ENCODE results near the gene DUSP1. TPM values are rescaled to one million over a fixed set of nuclear protein-coding genes. Genes with fewer than 3 reads are reported as not detected.
"Not testable (repeated sequence)": the region's sequence is repeated elsewhere in the genome, so short reads cannot be mapped to it uniquely, and the experiment has no call there.

The DUSP1 gene
- total RNA-seq, 5 donors from 2014 or later (not counting 1 experiment from before 2014, with no cell fraction given), result 22.6 to 1,564 (median 28.9) TPM

DNA sequence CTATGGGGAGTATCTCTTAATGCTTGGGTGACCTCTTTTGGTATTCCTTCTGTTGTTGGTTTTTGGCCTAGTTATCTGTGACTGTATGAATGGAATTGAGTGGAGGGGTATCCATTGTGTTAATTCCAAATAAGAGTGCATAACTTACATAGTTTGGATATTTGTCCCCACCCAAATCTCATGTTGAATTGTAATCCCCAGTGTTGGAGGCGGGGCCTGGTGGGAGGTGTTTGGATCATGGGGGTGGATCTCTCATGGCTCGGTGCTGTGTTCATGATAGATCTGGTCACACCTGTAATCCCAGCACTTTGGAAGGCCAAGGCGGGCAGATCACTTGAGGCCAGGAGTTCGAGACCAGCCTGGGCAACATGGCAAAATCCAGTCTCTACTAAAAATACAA lies 13.2 kb upstream of the DUSP1 start:
- H3K27ac Mint-ChIP-seq; H3K4me1 Mint-ChIP-seq; H3K4me1 ChIP-seq (ENCODE audit: control insufficient read depth in 1 of 2, extremely low read depth in 1 of 2, insufficient read depth in 2 of 2, low read length in 2 of 2); H3K9me3 ChIP-seq; H3K36me3 ChIP-seq (ENCODE audit: control insufficient read depth in 2 of 2, extremely low read depth in 1 of 2, insufficient read depth in 1 of 2, low read length in 1 of 2); DNase-seq; H3K4me3 ChIP-seq (ENCODE audit: control insufficient read depth in 1 of 2, extremely low read depth in 1 of 2, low read length in 1 of 2); H3K27me3 ChIP-seq (replicated peaks in 1 of 2; ENCODE audit: control insufficient read depth in 2 of 2, extremely low read depth in 1 of 2, insufficient read depth in 2 of 2, low read length in 1 of 2); H3K27me3 Mint-ChIP-seq; H3K9me3 Mint-ChIP-seq; H3K27ac ChIP-seq (ENCODE audit: low read length); H3K4me3 Mint-ChIP-seq; ATAC-seq (replicated peaks in 1 of 4); H3K36me3 Mint-ChIP-seq: not testable (repeated sequence)
- WGBS (ENCODE audit: insufficient coverage), result no CpG with 5 or more reads among the region's 4 CpGs
- POLR2A ChIA-PET, result interaction anchor here in 1 of 2 donors (1.1 to 2.1 kb wide), 2 partner anchors 13 to 19 kb away, joined by 3 to 10 read pairs; partner anchors contain the start of gene DUSP1
- CTCF ChIA-PET, result interaction anchor here in 1 of 2 donors (0.8 to 2.5 kb wide), 2 partner anchors 24 to 107 kb away, joined by 3 to 5 read pairs; no protein-coding TSS in a partner anchor

GRCh38 chr5:172783319-172783718 lies 12.3 kb upstream of the DUSP1 start:
- not testable (repeated sequence) for H3K36me3 ChIP-seq (ENCODE audit: control insufficient read depth in 2 of 2, extremely low read depth in 1 of 2, insufficient read depth in 1 of 2, low read length in 1 of 2); H3K4me1 ChIP-seq (ENCODE audit: control insufficient read depth in 1 of 2, extremely low read depth in 1 of 2, insufficient read depth in 2 of 2, low read length in 2 of 2); H3K9me3 Mint-ChIP-seq; DNase-seq; H3K27me3 Mint-ChIP-seq; ATAC-seq (replicated peaks in 1 of 4); H3K4me1 Mint-ChIP-seq; H3K27ac ChIP-seq (ENCODE audit: low read length); H3K27me3 ChIP-seq (replicated peaks in 1 of 2; ENCODE audit: control insufficient read depth in 2 of 2, extremely low read depth in 1 of 2, insufficient read depth in 2 of 2, low read length in 1 of 2); H3K36me3 Mint-ChIP-seq; H3K27ac Mint-ChIP-seq; H3K4me3 ChIP-seq (ENCODE audit: control insufficient read depth in 1 of 2, extremely low read depth in 1 of 2, low read length in 1 of 2); H3K4me3 Mint-ChIP-seq; H3K9me3 ChIP-seq
- ChIA-PET CTCF (interaction anchor here in 1 of 2 donors (0.8 to 2.5 kb wide), 2 partner anchors 24 to 108 kb away, joined by 3 to 5 read pairs; no protein-coding TSS in a partner anchor), POLR2A (interaction anchor here (0.5 to 2.1 kb wide), 4 partner anchors 12 to 147 kb away, joined by 4 to 10 read pairs (median 6); partner anchors contain the start of gene DUSP1 (in 1 of the 2))
- WGBS (ENCODE audit: insufficient coverage), result no CpG with 5 or more reads among the region's 5 CpGs

DNA sequence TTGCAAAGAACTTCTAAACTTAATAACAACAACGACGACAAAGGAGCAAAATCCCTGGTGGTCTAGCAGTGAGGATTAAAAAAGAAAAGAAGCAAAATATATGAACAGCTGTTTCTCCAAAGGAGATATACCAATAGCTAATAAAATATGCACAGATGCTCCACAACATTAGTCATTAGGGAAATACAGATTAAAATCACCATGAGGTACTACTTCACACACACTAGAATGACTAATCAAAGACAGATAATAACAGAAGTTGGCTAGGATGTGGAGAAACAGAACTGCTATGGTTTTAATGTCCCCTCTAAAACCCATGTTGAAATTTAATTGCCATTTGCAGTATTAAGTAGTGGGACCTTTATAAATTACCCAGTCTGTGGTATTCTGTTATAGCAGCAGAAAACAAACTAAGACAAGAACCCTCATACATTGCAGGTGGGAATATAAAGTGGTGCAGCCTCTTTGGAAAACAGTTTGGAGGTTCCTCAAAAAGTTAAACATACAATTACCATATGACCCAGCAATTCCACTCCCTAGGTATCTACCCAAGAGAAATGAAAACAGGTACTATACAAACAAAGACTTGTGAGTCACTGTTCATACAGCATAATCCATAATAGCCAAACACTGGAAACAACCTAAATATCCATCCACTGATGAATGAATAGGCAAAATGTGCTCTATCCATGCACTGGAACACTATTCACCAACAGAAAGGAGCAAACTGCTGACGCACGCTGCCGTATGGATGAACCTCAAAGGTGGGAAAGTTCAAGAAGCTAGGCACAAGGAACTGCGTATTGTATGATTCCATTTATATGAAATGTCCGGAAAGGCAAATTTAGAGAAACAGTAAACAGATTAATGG lies 11.4 kb upstream of the DUSP1 start:
- CTCF ChIA-PET, result interaction anchor here in 1 of 2 donors (2.5 kb wide), 1 partner anchor 23 kb away, joined by 5 read pairs; no protein-coding TSS in a partner anchor
- Mint-ChIP-seq H3K9me3 (no peaks in the 10 kb centered on the region), H3K27me3 (no peaks in the 10 kb centered on the region), H3K4me3 (no peak overlapping the region), H3K4me1 (peaks cover 11 to 14% (median 14%) of the 10 kb centered on the region in 3 donors), H3K27ac (no peak overlapping the region), H3K36me3 (no peaks in the 10 kb centered on the region)
- POLR2A ChIA-PET, result interaction anchor here in 1 of 2 donors (0.5 to 1.0 kb wide), 2 partner anchors 10 to 148 kb away, joined by 3 to 8 read pairs; no protein-coding TSS in a partner anchor
- H3K9me3 ChIP-seq, result no peaks in the 10 kb centered on the region
- DNase-seq (no peak), ATAC-seq (replicated peaks in 1 of 4) (no peak)
- H3K27me3 ChIP-seq (replicated peaks in 1 of 2; ENCODE audit: control insufficient read depth in 2 of 2, extremely low read depth in 1 of 2, insufficient read depth in 2 of 2, low read length in 1 of 2), result no peaks in the 10 kb centered on the region
- H3K4me3 ChIP-seq (ENCODE audit: control insufficient read depth in 1 of 2, extremely low read depth in 1 of 2, low read length in 1 of 2), result no peak overlapping the region
- WGBS (ENCODE audit: insufficient coverage), result 97% methylated on average over 5 of the region's 7 CpGs
- H3K36me3 ChIP-seq (ENCODE audit: control insufficient read depth in 2 of 2, extremely low read depth in 1 of 2, insufficient read depth in 1 of 2, low read length in 1 of 2), result no peaks in the 10 kb centered on the region
- peaks cover 4 to 10% of the 10 kb centered on the region in 2 experiments for H3K4me1 ChIP-seq (ENCODE audit: control insufficient read depth in 1 of 2, extremely low read depth in 1 of 2, insufficient read depth in 2 of 2, low read length in 2 of 2)
- no peak overlapping the region for H3K27ac ChIP-seq (ENCODE audit: low read length)

DNA sequence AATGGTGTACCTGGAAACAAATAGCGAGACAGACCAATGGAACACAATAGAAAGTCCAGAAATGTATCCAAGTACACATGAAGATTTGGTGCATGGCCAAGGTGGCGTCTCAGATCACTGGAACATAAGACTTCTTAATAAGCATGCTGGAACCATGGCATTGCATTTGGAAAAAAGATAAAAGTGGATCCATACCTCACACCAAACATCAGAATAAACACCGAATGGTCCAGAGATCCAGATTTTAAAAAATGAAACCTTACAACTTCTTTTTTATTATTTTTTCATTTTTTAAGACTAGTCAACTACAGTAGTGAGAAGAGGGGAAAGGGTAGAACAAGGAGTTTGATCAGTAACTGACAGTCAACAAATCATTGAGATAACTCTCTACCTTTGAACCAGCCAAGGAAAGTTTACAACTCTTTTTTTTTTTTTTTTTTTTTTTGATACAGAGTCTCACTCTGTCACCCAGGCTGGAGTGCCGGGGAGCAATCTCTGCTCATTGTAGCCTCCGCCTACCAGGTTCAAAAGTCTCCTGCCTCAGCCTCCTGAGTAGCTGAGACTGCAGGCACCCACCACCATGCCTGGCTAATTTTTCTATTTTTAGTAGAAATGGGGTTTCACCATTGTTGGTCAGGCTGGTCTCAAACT lies 8.8 kb upstream of the DUSP1 start:
- H3K27me3 Mint-ChIP-seq, result no peaks in the 10 kb centered on the region
- ChIA-PET POLR2A (interaction anchor here in 1 of 2 donors (0.6 to 0.7 kb wide), 2 partner anchors 15 to 277 kb away, joined by 3 read pairs; no protein-coding TSS in a partner anchor), CTCF (interaction anchor here (0.7 to 1.2 kb wide), 2 partner anchors 7 to 96 kb away, joined by 3 to 12 read pairs; no protein-coding TSS in a partner anchor)
- H3K9me3 ChIP-seq, result no peaks in the 10 kb centered on the region
- no peak for DNase-seq
- peaks cover 16 to 33% (median 25%) of the 10 kb centered on the region in 3 donors for H3K4me1 Mint-ChIP-seq
- H3K27me3 ChIP-seq (replicated peaks in 1 of 2; ENCODE audit: control insufficient read depth in 2 of 2, extremely low read depth in 1 of 2, insufficient read depth in 2 of 2, low read length in 1 of 2), result no peaks in the 10 kb centered on the region
- peak overlapping the region in 1 of 2 donors; percentile 52 for H3K27ac Mint-ChIP-seq
- H3K4me3 ChIP-seq (ENCODE audit: control insufficient read depth in 1 of 2, extremely low read depth in 1 of 2, low read length in 1 of 2), result no peak overlapping the region
- no peaks in the 10 kb centered on the region for H3K9me3 Mint-ChIP-seq
- no peak overlapping the region for H3K4me3 Mint-ChIP-seq
- H3K36me3 ChIP-seq (ENCODE audit: control insufficient read depth in 2 of 2, extremely low read depth in 1 of 2, insufficient read depth in 1 of 2, low read length in 1 of 2), result no peaks in the 10 kb centered on the region
- H3K4me1 ChIP-seq (ENCODE audit: control insufficient read depth in 1 of 2, extremely low read depth in 1 of 2, insufficient read depth in 2 of 2, low read length in 2 of 2), result peaks cover 4 to 17% of the 10 kb centered on the region in 2 experiments
- no CpG with 5 or more reads among the region's 5 CpGs for WGBS (ENCODE audit: insufficient coverage)
- H3K27ac ChIP-seq (ENCODE audit: low read length), result peak overlapping the region; percentile 4
- H3K36me3 Mint-ChIP-seq, result no peaks in the 10 kb centered on the region
- ATAC-seq (replicated peaks in 1 of 4), result no peak

DNA sequence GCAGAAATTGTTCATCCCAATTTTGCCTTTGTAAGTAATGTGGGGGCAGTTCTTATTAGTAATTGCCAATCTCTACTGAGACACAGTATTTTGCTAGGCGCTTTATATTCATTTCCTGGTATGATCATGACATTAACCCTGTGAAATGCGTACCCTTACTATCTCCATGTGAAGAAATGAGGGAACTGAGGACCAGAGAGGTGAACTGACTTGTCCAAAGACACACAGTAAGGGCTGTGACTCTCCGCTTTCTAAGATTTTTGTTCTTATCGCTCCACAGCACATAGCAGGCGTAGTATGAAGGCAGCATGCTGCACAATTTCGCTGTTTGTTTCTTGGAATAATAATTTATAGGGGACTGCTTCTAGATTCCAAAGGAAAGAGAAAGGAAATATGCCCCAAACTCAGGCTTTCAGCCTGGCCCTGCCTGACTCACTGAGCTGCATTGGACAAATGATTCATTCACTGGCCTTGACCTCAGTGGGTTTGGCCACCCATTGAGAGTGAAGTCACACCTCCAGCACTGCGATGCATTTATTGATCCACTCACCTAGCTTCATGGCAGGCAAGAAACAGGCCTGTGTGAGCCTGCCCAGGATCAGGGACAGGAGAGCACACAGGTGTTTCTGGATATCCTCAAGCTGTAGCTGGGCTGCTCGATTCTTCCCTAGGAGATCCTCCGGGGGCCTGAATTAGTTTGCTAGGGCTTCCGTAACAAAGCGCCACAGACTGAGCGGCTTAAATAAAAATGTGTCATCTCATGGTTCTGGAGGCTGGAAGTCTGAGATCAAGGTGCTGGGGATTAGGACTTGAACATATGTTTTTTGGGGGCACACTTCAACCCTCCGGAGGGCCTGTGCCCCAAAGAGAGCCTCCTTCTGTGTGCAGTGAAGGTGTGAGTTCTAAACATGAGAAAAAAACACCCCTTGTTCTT lies 7.2 kb upstream of the DUSP1 start:
- H3K27ac ChIP-seq (ENCODE audit: low read length), result peak overlapping the region; percentile 97
- H3K4me3 ChIP-seq (ENCODE audit: control insufficient read depth in 1 of 2, extremely low read depth in 1 of 2, low read length in 1 of 2), result peak overlapping the region in 1 of 2 donors; percentile 6
- Mint-ChIP-seq H3K4me3 (peak overlapping the region; percentile 38 to 62 (median 59)), H3K27me3 (no peaks in the 10 kb centered on the region), H3K36me3 (no peaks in the 10 kb centered on the region), H3K9me3 (no peaks in the 10 kb centered on the region), H3K4me1 (peaks cover 29 to 49% (median 37%) of the 10 kb centered on the region in 3 donors), H3K27ac (peak overlapping the region; percentile 89 to 94)
- no peaks in the 10 kb centered on the region for H3K27me3 ChIP-seq (replicated peaks in 1 of 2; ENCODE audit: control insufficient read depth in 2 of 2, extremely low read depth in 1 of 2, insufficient read depth in 2 of 2, low read length in 1 of 2)
- peaks cover 4 to 27% of the 10 kb centered on the region in 2 experiments for H3K4me1 ChIP-seq (ENCODE audit: control insufficient read depth in 1 of 2, extremely low read depth in 1 of 2, insufficient read depth in 2 of 2, low read length in 2 of 2)
- H3K36me3 ChIP-seq (ENCODE audit: control insufficient read depth in 2 of 2, extremely low read depth in 1 of 2, insufficient read depth in 1 of 2, low read length in 1 of 2), result no peaks in the 10 kb centered on the region
- ATAC-seq (replicated peaks in 1 of 4), result peak; percentile 26 to 56 (median 50)
- no peaks in the 10 kb centered on the region for H3K9me3 ChIP-seq
- CTCF ChIA-PET, result interaction anchor here (0.9 to 1.7 kb wide), 5 partner anchors 13 to 149 kb away, joined by 3 to 8 read pairs (median 7); no protein-coding TSS in a partner anchor
- no peak for DNase-seq
- POLR2A ChIA-PET, result interaction anchor here (0.6 to 1.7 kb wide), 7 partner anchors 9 to 707 kb away, joined by 3 to 21 read pairs (median 4); no protein-coding TSS in a partner anchor
- WGBS (ENCODE audit: insufficient coverage), result 89% methylated on average over 11 of the region's 13 CpGs
